MCF 10A (cell line): ENCODE data around the gene FAM151B. TPM values are rescaled to one million over a fixed set of nuclear protein-coding genes. Genes with fewer than 3 reads are reported as not detected.
"Not testable (repeated sequence)": the region's sequence is repeated elsewhere in the genome, so short reads cannot be mapped to it uniquely, and the experiment has no call there.

ENCODE experiments used
- BruUV-seq: library from RNA; stranded (reverse); fragments of 400-500 nt; replicated peaks from 2 replicates; lab custom pipeline; 2021; lab: Mats Ljungman, UMichigan
- CTCF ChIA-PET: fragments of 300-600 bp; sonication (Branson Sonifier 250); formaldehyde crosslinking; extraction: SDS; loops from one replicate; lab custom pipeline; 2021; ENCODE audit warnings: antibody characterized with exemption, inconsistent platforms; lab: Yijun Ruan, JAX
- POLR2A ChIA-PET: fragments of 300-600, 350-650 bp; sonication (Branson Sonifier 250); formaldehyde crosslinking; extraction: SDS; loops from one replicate; lab custom pipeline; 2020; ENCODE audit warnings: antibody characterized with exemption, inconsistent platforms; lab: Yijun Ruan, JAX
- DNase-seq: peaks from one replicate; pipeline ENCODE4 v3.0.0-alpha.2; 2018; ENCODE audit not compliant: unreplicated experiment
- H3K27ac Mint-ChIP-seq: one replicate; pipeline ENCODE4 v1.8.0; 2022; ENCODE audit warnings: mild to moderate bottlenecking, low read depth, mixed read lengths; ENCODE audit not compliant: unreplicated experiment
- H3K27me3 Mint-ChIP-seq: one replicate; pipeline ENCODE4 v1.8.0; 2022; ENCODE audit warnings: mixed read lengths; ENCODE audit not compliant: insufficient read depth, unreplicated experiment
- H3K36me3 Mint-ChIP-seq: one replicate; pipeline ENCODE4 v1.8.0; 2022; ENCODE audit warnings: mild to moderate bottlenecking, moderate library complexity, mixed read lengths; ENCODE audit not compliant: insufficient read depth, unreplicated experiment
- H3K4me1 Mint-ChIP-seq: one replicate; pipeline ENCODE4 v1.8.0; 2022; ENCODE audit warnings: mixed read lengths; ENCODE audit not compliant: insufficient read depth, unreplicated experiment
- H3K4me3 Mint-ChIP-seq: one replicate; pipeline ENCODE4 v1.8.0; 2022; ENCODE audit warnings: mild to moderate bottlenecking, moderate library complexity, mixed read lengths; ENCODE audit not compliant: unreplicated experiment
- H3K9me3 Mint-ChIP-seq: one replicate; pipeline ENCODE4 v1.8.0; 2022; ENCODE audit warnings: mixed read lengths; ENCODE audit not compliant: unreplicated experiment
- CTCF ChIP-seq: fragments of 200-600 bp; IDR thresholded peaks from one replicate; pipeline ENCODE4 v1.8.0; 2022; ENCODE audit warnings: antibody characterized with exemption, mild to moderate bottlenecking; ENCODE audit not compliant: unreplicated experiment
- intact Hi-C: fragments of 100-400 bp; cut with micrococcal nuclease; formaldehyde crosslinking; loops from 2 replicates; pipeline ENCODE4 v1.14.1; 2022
- total RNA-seq: library from RNA; stranded (reverse); gene quantifications from 2 replicates; pipeline ENCODE4 v1.2.3, GENCODE V29; 2022

Gene FAM151B
- total RNA-seq, 1 experiment from 2014 or later, result 1.8 TPM

GRCh38 chr5:80577707-80578106 is 89.8 kb downstream of the FAM151B start:
- H3K9me3 Mint-ChIP-seq, result no peaks in the 10 kb centered on the region
- H3K27ac Mint-ChIP-seq, result no peak overlapping the region
- intact Hi-C loops, result no loop called here
- no peaks in the 10 kb centered on the region for H3K36me3 Mint-ChIP-seq
- BruUV-seq, result no TSS peak
- no peak overlapping the region for H3K4me3 Mint-ChIP-seq
- TF ChIP-seq CTCF, result no peak
- CTCF ChIA-PET, result interaction anchor here (0.6 kb wide), 1 partner anchor 12 kb away, joined by 3 read pairs; no protein-coding TSS in a partner anchor
- POLR2A ChIA-PET, result interaction anchor here (0.6 kb wide), 1 partner anchor 575 kb away, joined by 5 read pairs; no protein-coding TSS in a partner anchor
- H3K27me3 Mint-ChIP-seq, result peaks cover 31% of the 10 kb centered on the region
- H3K4me1 Mint-ChIP-seq, result no peaks in the 10 kb centered on the region
- DNase-seq, result no peak

- H3K27me3 Mint-ChIP-seq, result peaks cover 29% of the 10 kb centered on the region
- H3K9me3 Mint-ChIP-seq, result no peaks in the 10 kb centered on the region
- H3K27ac Mint-ChIP-seq, result no peak overlapping the region
- no peak overlapping the region for H3K4me3 Mint-ChIP-seq
- DNase-seq, result no peak
- no TSS peak for BruUV-seq
- POLR2A ChIA-PET, result no interaction called here
- H3K36me3 Mint-ChIP-seq, result no peaks in the 10 kb centered on the region
- intact Hi-C loops, result no loop called here
- no peaks in the 10 kb centered on the region for H3K4me1 Mint-ChIP-seq
- TF ChIP-seq CTCF, result no peak
- CTCF ChIA-PET, result no interaction called here
Observed at GRCh38 chr5:80579050-80579449, 91.2 kb downstream of the FAM151B start.

- BruUV-seq, H3K4me1 Mint-ChIP-seq, POLR2A ChIA-PET, H3K9me3 Mint-ChIP-seq, CTCF ChIA-PET, DNase-seq, H3K36me3 Mint-ChIP-seq, intact Hi-C loops, H3K27ac Mint-ChIP-seq, H3K4me3 Mint-ChIP-seq: not testable (repeated sequence)
- H3K27me3 Mint-ChIP-seq, result peaks cover 17% of the 10 kb centered on the region
Observed at GRCh38 chr5:80580291-80580690, 92.4 kb downstream of the FAM151B start.

- BruUV-seq, result no TSS peak
- intact Hi-C loops, result no loop called here
- no peak overlapping the region for H3K4me3 Mint-ChIP-seq
- CTCF ChIA-PET, result interaction anchor here (0.6 kb wide), 1 partner anchor 867 kb away, joined by 3 read pairs; no protein-coding TSS in a partner anchor
- POLR2A ChIA-PET, result no interaction called here
- H3K36me3 Mint-ChIP-seq, result no peaks in the 10 kb centered on the region
- H3K27me3 Mint-ChIP-seq, result no peaks in the 10 kb centered on the region
- H3K4me1 Mint-ChIP-seq, result no peaks in the 10 kb centered on the region
- TF ChIP-seq CTCF, result no peak
- H3K27ac Mint-ChIP-seq, result no peak overlapping the region
- DNase-seq, result no peak
- no peaks in the 10 kb centered on the region for H3K9me3 Mint-ChIP-seq
Observed at GRCh38 chr5:80584770-80585169, 96.9 kb downstream of the FAM151B start.
